Head of caudate nucleus (tissue), 42 donors: ENCODE measurements around the gene OR9G1.
"Not testable (repeated sequence)": the region's sequence is repeated elsewhere in the genome, so short reads cannot be mapped to it uniquely, and the experiment has no call there.

Experiments used
- DNase-seq, 42 donors: peaks; one replicate each; pipeline versions ENCODE4 v3.0.0 to v3.0.0-alpha.2; 2020 to 2021; ENCODE audit warnings: mixed read lengths in 7 of 42
- intact Hi-C: fragments of 100-400 bp; cut with DNase I; formaldehyde crosslinking; loops from one replicate; pipeline ENCODE4 v1.15.0; 2022

The OR9G1 gene, protein sequence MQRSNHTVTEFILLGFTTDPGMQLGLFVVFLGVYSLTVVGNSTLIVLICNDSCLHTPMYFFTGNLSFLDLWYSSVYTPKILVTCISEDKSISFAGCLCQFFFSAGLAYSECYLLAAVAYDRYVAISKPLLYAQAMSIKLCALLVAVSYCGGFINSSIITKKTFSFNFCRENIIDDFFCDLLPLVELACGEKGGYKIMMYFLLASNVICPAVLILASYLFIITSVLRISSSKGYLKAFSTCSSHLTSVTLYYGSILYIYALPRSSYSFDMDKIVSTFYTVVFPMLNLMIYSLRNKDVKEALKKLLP

GRCh38 chr11:56698795-56699194 is at the start of gene OR9G1:
TSS of gene OR9G1 (plus strand) at chr11:56699095. CDS start at chr11:56700388, 1,293 bp downstream.
- intact Hi-C loops: no loop called here
- no peak for DNase-seq

DNA sequence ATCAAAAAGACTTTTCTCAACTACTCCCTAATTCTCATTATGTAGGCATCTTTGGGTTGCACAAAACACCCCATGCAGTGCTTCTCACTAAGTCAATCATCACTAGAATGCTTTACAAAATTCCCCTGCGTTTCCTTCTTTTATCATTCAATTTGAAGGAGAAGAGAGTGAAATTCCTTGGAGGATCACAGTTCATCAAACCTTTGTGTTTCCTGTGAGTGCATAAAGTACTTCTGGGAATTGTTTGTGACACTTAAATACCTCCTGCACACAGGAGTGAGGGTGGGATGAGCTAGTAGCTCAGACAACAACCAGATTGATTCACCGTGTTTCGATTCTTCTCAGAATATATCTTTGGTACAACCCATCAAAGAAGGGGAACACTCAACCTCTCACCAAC is 39.1 kb upstream of the OR9G1 start:
- no peak for DNase-seq
- intact Hi-C loops: no loop called here

GRCh38 chr11:56663386-56663785 is 35.5 kb upstream of the OR9G1 start, which contains the start of gene OR5AR1:
TSS of gene OR5AR1 (plus strand) at chr11:56663686. CDS start at chr11:56663686, 0 bp downstream.
- intact Hi-C loops: no loop called here
- DNase-seq: no peak

DNA sequence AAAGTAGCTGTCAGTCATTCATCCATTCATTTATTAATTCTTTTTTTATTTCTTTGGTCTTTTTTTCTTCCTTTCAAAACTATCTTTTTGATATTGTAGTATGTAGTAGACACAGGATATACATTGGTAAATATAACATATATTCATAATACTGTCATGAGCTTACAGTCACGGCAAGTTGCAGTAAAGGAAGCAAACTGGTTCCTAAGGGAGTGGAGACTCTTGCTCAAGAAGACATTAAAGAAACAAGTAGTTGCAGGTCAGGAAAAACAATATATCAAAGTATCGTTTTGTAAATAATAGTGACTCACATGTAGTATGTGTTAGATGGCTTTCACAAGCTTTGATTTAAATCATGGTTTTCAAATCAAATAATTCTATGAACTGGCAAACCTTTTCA is 27.9 kb upstream of the OR9G1 start:
- DNase-seq: no peak
- intact Hi-C loops: no loop called here

GRCh38 chr11:56688554-56689100 is 10.3 kb upstream of the OR9G1 start:
- DNase-seq: no peak
- intact Hi-C loops: no loop called here

- intact Hi-C loops, DNase-seq: not testable (repeated sequence)
Measured at GRCh38 chr11:56691179-56691578, 7.7 kb upstream of the OR9G1 start.

- intact Hi-C loops: no loop called here
- DNase-seq: no peak
Measured at GRCh38 chr11:56693428-56693827, 5.5 kb upstream of the OR9G1 start.

GRCh38 chr11:56700242-56700913 is 1.5 kb downstream of the OR9G1 start:
- intact Hi-C loops: no loop called here
- peak in 1 of 42 donors; percentile 1 for DNase-seq

- no peak for DNase-seq
- intact Hi-C loops: no loop called here
Measured at GRCh38 chr11:56700914-56701485, 2.1 kb downstream of the OR9G1 start.

DNA sequence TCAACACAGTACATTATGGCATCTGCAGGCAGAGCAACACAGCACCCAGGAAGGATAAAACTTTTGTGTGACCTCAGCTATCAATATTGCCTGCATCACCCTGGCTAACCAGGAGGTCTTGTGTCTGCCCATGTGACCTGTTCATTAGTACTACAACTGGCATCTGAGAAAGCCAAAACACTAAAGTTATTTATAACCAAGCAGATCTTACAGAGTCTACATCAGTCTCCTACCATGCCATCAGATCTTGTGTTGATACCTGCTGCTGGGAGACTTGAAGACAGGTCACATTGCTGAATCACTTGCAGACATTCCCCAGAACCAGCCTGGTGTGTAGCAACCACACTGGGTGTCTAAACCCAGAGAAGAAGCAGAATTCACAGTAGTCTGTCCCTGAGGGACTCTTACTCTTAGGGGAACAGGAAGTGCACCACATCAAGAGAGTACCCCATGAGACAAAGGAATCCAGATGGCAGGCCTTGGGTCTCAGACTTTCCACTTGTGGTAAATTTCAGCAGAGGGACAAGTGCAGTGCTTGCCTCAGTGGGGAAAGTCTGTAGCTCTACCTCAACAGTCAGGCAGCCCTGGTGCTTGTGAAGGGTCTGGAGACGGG is 7.0 kb downstream of the OR9G1 start:
- intact Hi-C loops: no loop called here
- DNase-seq: no peak

- no peak for DNase-seq
- intact Hi-C loops: no loop called here
Measured at GRCh38 chr11:56706486-56706885, 7.6 kb downstream of the OR9G1 start.

GRCh38 chr11:56714206-56714605 is 15.3 kb downstream of the OR9G1 start:
- intact Hi-C loops: no loop called here
- no peak for DNase-seq

DNA sequence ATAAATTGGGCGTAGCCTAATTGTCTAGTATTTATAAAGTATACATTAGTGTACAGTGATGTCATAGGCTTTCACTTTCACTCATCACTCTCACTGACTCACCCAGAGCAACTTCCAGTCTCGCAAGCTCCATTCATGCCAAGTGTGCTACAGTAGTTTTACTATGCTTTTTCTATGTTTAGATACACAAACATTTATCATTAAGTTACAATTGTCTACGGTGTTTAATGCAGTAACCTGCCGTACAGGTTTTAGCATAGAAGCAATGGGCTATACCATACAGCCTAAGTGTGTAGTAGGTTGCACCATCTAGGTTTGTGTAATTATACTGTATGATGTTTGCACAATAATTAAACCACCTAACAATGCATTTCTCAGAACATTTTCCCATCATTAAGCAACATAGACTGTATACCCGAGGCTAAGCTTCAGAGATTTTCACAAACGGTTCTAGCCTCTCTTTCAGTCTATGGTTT is 17.5 kb downstream of the OR9G1 start:
- DNase-seq: no peak
- intact Hi-C loops: no loop called here

DNA sequence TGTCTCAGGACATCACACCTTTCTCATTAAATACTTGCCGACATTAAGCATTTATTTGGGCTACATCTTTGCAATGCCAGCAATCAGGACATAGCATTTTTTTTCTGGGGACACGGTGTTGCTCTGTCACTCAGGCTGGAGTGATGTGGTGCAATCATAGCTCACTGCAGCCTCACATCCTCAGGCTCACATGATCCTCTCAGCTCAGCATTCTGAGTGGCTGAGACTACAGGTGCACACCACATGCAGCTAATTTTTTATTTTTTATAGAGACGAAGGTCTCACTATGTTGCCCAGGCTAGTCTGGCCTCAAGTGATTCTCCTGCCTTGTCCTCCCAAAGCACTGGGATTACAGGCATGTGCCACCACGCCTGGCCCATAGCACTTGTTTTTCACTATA is 21.6 kb downstream of the OR9G1 start:
- DNase-seq: no peak
- intact Hi-C loops: no loop called here

DNA sequence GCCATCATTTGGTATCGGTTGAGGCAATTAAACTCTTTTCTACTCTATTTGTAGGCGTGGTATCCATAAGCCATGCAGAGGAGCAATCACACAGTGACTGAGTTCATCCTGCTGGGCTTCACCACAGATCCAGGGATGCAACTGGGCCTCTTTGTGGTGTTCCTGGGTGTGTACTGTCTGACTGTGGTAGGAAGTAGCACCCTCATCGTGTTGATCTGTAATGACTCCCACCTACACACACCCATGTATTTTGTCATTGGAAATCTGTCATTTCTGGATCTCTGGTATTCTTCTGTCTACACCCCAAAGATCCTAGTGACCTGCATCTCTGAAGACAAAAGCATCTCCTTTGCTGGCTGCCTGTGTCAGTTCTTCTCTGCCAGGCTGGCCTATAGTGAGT is 41.2 kb downstream of the OR9G1 start:
- intact Hi-C loops: no loop called here
- DNase-seq: no peak

DNA sequence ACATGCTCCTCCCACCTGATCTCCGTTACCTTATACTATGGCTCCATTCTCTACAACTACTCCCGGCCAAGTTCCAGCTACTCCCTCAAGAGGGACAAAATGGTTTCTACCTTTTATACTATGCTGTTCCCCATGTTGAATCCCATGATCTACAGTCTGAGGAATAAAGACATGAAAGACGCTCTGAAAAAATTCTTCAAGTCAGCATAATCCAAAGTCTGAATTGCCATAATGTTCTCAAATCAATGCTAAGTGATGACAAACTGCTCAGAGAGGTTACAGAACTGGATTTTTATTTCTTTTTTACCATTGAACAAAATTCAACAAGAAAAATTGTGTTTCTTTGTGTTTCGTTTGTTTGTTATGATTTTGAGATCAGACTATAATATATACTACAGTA is 42.0 kb downstream of the OR9G1 start:
- no peak for DNase-seq
- intact Hi-C loops: no loop called here

GRCh38 chr11:56748597-56748996 is 49.7 kb downstream of the OR9G1 start, which contains the start of gene OR9G4:
TSS of gene OR9G4 (minus strand) at chr11:56748697. CDS start at chr11:56743766, 4,931 bp downstream.
- no peak for DNase-seq
- intact Hi-C loops: no loop called here

GRCh38 chr11:56750190-56750589 is 51.3 kb downstream of the OR9G1 start:
- intact Hi-C loops: no loop called here
- DNase-seq: no peak

- no peak for DNase-seq
- intact Hi-C loops: no loop called here
Measured at GRCh38 chr11:56751480-56751879, 52.6 kb downstream of the OR9G1 start.
